NCI-H128 (cell line): ENCODE data around the gene HS6ST1.
"Not testable (repeated sequence)": the region's sequence is repeated elsewhere in the genome, so short reads cannot be mapped to it uniquely, and the experiment has no call there.

Experiments
- DNase-seq: peaks from one replicate; lab custom pipeline; 2025; ENCODE audit not compliant: unreplicated experiment; lab: John Stamatoyannopoulos, UW

Gene HS6ST1

DNA sequence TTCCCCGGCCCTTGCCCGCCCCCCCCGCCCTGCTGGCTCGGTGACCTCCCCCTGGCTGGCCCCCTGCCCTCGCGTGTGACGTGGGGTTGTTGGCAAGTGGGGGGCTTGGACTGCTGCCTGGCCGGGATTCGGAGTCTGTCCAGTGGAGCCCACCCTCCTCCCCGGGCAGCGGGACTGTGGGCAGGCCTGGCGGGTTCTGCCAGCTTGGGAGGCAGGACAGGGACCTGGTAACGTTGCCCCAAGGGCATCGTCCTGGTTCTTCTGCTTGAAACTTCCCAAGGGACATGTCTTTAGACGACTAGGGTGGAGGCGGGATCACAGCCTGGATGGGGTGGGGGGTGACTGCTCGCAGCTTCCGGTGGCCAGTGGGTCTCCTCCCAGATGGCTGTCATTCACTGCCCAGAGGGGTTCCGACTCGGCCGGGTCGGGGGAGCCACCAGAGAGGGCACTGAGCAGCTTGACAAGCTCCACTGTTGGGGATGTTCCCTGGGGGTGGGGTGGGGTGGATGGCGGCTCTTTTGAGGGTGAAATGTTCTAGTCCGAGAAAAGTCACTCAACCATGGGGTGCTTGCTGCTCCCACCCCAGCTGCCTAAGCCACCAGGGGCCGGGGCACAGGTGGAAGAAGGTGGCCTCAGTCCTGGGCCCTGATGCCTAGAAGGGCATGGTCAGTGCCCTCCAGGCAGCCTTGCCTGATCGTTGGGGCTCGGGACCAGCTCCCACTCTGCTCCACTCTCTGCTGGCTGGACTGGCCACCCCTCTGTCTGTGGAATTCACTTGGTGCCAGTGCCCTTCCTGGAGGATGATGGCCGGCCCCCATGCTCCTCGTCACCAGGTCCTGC is 4.3 kb upstream of the HS6ST1 start:
- no peak for DNase-seq

DNA sequence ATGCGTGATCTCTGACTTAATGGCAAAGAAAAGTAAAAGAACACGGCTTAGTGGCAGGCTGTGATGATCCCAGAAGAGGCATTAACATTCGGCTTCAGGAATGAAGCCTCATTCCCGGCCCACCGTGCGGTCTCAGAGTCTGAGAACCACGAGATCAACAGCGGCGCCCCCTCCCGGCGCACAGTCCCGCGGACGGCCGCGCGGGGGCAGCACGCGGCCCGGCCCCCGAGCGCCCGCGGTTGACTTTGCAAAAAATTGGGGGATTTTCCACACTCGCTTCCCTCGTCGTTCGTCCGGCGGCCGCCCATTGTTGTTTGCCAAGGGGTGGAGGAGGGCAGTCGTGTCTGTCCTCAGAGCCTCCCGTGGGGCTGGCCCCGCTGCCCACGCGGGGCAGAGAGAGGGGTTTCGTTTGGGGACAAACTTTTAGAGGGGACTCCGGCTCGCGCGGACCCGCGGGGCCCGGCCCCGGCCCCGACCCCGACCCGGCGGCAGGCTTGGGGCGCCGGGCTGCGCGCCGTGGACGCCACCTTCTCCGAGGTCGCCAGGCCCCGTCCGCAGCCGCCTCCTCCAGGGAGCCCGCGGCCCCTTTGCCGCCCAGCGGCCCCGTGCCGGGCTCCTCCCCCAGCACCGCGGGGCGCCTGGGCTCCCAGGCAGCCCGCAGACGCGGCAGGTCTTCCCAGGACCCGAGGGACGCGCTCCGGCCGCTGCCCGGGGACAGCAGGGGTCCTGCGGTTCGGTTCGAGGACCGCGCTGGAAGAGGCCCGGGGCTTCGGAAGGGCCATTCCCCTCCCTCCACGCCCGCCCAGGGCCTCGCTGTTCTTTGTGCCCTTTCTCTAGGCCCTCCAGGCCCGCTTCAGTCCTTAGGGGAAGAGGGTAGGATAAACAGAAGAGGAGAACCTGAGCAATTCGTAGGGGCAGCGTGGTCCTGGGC is 3.4 kb upstream of the HS6ST1 start:
- peak; percentile 50 for DNase-seq

DNA sequence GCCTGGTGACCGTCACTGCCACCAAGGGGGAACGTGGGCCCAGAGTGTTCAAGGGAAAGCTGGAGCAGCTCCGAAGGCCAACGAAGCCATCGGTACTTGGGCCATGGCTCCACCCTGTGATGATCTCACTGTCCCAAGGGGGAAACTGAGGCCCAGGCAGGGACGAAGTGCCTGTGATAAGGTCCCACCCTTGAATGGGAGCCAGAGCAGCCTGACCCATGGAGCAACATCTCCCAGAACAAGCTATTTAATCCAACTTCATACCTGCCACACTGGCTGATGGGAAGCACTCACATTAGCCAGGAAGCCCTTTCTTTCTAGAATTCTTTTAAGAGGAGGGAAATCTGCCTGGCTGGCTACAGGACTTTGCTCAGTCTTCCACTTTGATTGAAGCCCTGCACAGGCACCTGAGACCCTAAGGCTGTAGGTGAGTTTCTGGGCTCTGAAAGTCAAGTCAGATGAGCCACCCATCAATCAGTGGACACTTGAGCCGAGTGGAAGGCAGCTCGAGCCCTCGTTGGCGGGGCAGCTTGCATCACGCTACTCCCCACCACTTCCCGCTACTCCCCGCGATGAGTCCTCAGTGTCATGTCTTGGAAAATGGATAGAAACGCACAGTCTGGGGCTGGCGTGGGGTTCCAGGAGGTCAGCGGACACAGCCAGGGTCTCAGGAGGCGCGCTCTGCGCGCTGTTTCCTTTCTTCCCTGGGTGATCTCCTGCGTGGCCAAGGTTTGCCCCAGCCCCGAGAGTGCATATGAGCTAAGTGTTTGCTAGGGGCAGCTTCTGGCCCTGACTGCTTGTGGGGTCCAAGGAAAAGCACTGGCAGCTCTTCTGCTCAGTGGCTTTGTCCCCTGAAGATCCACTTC is 2.5 kb upstream of the HS6ST1 start:
- DNase-seq: no peak

DNA sequence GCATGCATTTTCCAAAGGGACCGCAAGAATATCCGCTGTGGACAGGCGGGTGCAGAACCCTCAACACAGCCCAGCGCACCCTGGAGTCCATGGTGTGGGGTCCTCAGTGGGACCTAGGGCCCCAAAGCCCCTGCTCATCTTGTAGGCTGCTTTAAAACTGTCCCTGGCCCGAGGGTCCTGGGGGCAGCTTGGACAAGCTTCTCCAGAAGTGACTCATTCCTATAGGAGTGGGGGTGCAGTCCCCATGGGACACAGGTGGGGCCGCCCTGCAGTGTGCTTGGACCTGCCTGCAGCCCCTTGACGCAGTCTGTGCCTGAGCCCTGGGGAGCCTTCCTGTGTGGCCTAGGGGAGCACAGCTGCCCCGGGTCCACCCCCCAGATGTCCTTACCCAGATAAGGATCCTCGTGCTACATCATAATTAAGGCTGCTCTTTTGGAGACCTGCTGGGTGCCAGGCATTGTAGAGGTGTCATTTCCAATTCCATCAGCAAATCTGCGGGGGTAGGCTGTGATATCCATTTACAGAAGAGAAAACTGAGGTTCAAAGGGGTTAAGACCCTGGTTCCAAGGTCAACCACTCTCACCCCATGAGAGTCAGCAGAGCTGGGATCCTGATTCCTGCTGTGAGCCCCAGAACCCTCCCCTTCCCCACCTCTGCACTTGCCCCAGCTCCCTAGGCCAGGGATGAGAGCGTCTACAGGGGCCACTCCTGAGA is 1.7 kb upstream of the HS6ST1 start:
- DNase-seq: no peak

DNA sequence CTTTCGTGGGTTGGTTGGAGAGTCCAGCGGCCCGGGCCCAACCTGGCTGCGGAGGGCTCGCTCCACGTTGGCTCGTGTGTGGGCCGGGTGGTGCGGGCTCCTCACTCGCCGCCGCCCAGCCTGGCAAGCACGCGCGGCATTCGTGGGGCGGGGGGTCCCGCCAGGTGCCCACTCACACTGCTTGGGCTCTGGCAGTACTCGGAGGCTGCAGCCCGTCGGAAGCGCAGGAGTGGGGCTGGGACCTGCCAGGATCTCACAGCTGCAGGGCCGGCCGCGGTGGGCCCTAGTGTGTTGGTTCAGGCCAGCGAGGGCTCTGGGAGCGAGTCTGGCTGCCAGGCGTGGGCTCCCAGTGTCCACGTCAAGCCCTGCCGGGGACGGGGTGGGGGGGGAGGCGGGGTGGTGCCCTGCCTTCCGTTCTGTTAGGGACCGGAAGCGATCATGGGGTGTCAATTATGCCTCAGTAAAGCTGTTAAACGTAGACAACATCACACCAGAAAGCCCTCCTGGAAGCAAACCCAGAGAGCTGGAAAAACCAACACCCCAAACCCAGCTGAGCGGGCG is 1.0 kb upstream of the HS6ST1 start:
- DNase-seq: no peak

DNA sequence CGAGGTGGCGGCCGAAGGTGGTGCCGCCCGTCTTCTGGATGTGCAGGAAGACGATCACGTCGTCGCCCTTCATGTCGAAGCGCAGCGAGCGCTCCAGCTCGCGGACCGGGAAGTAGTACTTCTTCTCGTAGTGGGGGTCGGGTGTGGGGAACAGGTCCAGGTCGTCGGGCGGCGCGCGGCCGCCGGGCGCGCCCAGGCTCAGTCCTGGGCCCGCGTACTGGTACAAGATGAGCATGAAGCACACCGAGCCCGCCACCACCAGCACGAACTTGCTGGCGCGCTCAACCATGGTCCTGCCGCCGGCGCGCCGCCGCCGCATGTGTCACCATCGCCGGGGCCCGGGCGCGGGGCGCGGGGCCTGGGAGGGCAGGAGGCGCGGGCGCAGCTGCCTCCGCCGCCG is 423 bp downstream of the HS6ST1 start:
- DNase-seq: not testable (repeated sequence)

DNA sequence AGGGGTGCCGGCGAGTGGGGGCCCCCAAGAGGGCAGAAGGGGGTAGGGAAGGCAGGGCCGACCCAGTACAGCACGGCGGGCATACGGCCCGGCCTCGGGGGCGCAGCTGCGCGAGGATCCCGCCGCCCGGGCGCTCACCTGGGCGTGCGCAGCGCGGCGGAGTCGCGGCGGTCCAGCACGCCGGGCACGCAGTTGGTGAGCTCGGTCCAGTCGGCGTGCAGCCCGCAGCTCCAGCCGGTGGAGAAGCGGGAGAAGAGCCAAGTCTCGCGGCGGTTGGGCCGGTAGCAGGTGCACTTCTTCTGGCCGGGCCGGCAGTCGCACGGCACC is 806 bp downstream of the HS6ST1 start:
- not testable (repeated sequence) for DNase-seq

DNA sequence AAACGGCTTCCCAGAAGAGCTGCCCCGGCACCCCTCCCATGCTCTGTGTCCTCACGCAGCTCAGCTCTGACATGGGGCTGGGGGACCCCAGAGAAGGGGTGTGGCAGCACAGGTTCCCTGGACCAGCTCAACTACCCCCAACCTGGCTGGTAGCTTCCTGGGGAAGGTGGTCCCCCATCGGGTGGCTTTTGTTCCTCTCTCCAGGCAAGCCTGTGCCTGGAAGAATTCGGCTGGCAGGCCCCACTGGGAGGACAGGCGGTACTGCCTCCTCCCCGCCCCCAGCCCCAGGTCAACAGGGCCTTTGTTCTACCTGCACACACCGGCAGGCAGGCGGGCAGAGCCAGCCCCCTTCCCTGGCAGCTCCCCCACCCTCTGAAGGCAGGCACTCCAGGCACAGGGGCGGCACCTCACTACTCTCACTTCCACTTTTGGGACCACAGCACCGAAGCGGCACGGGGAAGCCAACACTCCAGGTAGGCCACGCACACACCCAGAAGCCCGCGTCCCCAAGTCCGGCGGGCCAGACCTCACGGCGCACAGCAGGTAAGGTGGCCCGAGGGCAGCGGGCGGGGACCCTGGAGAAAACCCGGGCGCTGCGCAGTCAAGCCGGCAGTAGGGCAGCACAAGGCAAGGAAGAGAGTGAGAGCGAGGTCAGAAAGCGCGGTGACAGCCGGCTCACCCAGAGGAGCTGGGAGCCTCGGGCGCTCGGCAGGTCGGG is 1.3 kb downstream of the HS6ST1 start:
- no peak for DNase-seq

DNA sequence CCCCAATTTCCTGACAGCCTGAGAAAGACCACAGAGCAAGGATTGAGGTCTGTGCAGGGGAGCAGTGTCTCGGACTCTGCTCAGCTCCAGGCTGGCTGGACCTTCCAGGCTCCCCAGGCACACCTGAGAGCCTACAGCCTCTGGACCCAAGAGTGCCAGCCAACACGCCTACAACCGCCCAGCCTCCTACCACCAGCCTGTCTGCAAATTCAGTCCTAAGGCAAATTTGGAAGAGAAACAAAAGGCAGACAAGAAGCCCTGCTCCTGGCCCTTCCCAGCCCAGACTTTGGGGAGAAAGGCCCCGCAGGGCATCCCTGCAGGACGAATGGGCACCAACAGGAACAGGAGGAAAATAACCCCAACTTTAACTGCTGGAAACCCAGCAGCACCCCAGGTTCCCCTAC is 1.9 kb downstream of the HS6ST1 start:
- DNase-seq: no peak

DNA sequence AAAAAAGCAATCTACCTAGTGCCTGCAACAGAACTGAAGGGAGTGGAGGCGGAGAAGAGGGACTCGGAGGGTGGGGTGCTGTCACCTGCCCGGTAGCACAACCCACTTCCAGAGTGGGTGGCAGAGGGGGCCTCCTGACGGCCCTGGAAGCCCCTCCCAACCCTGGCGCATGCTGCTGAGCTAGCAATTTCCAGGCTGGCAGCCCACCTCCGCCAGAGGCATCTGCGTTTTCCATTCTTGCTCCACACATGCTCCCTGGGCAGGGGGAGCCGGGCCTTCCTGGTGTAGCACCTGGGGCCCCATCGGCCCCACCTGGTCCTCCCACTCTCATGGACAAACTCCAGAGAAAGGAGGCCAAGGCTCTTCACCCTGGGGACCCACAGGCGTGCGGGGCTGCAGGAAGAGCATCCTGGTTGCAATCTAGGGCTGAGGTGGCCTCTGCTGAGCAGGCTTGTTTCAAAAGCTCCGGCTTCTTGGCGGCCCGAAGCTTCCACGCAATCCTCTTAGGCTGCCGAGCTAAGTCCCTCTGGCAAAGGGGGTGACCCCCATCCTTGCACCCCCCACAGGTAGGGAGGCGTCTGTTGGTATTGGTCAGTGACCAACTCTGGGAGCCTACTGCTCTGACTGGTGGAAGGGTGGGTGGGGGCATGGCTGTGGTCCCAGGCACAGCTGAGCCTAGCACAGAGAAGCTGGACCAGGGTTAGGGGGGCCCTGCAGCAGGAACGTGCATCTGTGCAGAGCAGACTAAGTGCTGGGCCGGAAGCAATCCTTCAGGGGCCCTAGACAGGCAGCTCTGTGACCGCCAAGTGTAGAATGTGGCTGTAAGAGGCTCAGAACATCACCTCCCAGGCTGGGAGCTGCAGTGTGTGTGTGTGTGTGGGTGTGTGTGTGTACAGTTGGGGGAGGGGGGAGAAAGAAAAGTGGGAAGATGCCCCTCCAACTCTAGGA is 2.6 kb downstream of the HS6ST1 start:
- DNase-seq: no peak

DNA sequence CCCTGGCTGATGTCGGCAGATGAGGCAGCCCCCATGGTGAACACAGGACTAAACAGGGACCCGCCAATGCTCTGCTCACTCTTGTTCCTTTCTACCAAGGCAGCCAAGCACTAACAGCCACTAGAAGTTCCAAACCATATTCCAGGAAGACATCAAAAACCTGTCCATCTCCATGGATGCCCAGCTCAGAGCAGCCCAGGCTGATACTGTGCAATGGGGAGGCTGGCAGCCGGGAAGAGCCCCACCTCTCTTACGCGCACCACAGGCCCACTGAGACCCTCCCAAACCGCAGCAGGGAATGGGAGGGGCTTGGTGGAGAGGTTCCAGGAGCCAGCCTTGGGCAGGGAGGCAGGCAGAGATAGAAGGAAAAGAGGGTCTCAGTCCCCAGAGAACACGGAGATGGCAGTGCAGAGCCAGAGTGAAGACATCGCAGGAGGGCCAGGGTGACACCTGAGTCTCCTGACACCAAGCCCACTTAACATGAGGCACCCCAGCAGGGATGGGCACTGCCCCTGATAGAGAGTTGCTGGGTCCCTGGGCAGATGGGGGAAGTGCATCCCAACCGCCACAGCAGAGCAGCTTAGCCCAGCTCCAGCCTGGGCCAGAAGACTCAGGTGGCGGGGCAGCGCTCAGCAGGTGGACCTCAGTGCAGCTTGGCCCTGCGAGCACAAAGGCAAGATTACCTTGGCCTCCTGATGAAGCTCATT is 3.4 kb downstream of the HS6ST1 start:
- DNase-seq: no peak

DNA sequence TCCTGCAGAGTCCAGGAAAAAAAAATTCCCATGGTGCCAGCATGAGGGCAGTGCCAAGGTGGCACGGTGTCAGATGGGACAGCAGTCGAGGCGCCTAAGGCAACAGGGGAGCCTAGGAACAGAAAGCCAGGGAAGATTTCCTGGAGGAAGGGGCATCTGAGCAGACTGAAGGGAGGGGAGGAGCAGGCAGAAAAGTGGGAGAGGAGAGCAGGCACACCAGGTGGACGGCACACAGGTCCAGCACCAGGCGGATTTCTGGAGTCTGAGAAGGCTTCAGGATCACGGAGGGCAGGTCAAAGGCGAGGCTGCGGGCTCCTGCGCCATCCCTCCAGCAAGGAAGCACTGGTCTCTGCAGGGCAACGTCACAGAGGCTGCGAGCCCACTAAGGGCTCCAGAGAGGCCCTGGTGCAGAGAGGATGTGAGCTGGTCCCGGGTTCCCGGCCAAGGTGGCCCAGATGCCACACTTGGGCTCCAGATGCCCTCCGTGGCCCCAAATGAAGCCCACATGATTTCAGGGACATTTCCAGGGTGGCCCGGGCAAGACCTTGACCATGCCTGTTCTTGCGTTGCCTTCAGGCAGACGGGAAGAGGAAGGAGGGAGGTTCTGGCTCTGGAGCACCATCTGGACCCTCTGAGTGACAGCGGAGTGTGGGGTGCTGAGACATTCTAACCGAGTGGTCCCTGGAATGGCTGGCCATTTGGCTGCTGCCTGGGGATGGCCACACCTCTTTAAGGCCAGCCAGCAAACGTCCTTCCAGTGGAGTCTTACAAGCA is 4.1 kb downstream of the HS6ST1 start:
- DNase-seq: no peak

DNA sequence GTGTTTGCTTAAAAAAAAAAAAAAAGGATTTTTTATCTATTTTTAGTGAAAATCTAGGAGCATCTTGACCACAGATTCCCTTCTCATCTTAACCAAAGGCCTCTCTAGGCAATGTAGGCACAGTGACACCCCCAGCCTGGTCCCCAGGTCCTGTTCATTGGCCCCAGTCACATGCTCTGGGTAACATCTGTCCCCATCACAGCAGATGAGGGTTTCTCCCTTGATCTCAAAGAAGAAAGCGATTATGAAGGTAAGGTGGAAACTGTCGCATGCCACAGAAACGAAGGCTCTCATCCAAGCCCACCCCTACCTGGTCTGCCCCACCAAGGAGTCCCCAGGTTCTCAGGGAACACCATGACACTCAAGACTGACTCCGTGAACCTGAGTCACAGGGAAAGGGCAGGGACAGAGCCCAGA is 4.7 kb downstream of the HS6ST1 start:
- no peak for DNase-seq

DNA sequence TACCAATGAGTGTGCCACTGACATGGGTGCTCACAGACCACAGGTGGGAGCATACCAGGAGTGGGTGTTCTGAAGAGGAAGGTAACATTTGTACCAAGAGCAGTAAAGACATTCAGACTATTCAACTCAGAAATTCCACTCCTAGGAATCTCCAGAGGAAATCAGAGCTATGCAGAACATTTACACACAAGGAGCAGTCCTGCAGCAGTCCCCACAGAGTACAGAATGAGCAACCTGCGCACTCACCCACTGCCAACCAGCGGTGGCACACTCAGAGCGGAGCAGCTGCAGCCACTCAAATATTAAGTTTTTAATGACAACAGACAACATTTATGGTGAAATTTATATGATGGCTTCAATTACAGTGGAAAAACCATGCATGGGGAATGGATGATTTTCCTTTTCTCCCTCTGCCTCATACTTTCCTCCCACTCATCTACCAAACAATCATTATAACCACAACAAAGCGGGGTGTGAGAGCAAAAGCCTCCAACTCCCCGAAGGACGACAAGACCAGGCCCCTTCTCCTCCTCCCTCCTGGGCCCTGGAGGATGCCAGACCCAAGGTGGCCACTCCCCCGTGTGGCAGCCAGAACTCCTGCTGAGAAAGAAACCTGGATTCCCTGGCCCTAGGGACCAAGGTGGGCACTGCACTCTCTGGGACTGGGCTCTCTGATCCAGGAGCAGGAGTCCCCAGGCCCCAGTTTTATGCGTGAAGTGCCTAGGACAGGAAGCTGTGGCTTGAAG is 5.4 kb downstream of the HS6ST1 start:
- no peak for DNase-seq

DNA sequence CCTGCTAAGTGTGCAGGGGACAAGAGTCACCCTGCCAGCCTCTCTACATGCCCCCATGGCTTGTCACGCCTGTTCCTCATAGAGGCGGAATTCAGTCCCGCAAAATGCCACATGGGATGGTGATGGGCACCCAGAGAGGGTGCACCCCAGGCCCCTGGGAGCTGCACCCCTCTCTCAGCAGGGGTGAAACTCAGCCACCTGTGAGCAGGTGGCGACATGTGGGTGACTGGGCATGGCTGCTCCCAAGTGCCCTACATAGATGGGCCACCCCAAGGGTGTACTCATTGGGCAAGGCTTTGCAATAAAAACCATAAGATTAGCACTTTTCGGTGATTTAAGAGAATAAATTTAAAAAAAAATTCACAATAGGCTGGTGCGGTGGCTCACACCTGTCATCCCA is 6.3 kb downstream of the HS6ST1 start:
- DNase-seq: no peak

DNA sequence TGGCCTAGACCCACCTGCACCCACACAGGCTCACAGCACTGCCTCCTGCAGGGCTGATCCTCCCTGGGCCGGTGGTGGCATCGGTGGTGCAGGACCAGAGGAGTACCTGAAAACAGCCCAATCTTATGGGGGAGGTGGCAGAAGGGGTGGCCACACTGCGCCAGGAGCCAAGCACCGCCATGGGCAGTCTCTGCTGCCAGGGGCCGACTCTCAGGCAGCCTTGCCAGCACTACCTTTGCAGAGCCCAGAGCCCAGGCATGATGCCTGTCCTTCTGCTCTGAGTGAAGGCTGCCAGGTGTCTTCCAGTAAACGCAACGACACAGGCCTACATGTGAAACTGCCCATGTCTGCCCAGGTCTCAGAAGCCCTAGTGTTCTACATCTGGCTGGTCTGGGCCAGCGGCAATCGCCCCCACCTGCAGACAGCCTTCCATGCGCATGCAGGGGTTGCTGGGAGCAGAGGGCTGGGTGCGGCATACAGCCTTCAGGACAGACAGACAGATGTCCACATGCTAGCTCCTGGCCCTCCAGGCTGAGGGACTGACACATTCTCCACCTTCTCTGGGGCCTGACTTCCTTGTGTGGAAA is 6.8 kb downstream of the HS6ST1 start:
- no peak for DNase-seq
